WTC11 (cell line): Measurements from ENCODE around the gene MFAP3.

ENCODE experiments used
- E2F1 ChIP-seq: sonication (generic); formaldehyde crosslinking; IDR thresholded peaks from 2 replicates; pipeline ENCODE4 v1.8.0; 2022; ENCODE audit warnings: mild to moderate bottlenecking, missing genetic modification reagents
- ELF4 ChIP-seq: sonication (generic); formaldehyde crosslinking; IDR thresholded peaks from 2 replicates; pipeline ENCODE4 v1.8.1; 2022; ENCODE audit warnings: low read depth, mild to moderate bottlenecking, moderate library complexity, missing genetic modification reagents
- FOXJ3 ChIP-seq: sonication (generic); formaldehyde crosslinking; IDR thresholded peaks from 2 replicates; pipeline ENCODE4 v1.9.0; 2021; ENCODE audit warnings: missing genetic modification reagents, mild to moderate bottlenecking, borderline replicate concordance
- ZBTB21 ChIP-seq: sonication (generic); formaldehyde crosslinking; IDR thresholded peaks from 2 replicates; pipeline ENCODE4 v1.8.1; 2023; ENCODE audit warnings: mild to moderate bottlenecking, missing genetic modification reagents, borderline replicate concordance
- ZNF219 ChIP-seq: sonication (generic); formaldehyde crosslinking; IDR thresholded peaks from 2 replicates; pipeline ENCODE4 v1.8.0; 2023; ENCODE audit warnings: missing genetic modification reagents, mild to moderate bottlenecking, borderline replicate concordance

- no peak for TF ChIP-seq ZNF219 (CRISPR knock-in tag)
- no peak for TF ChIP-seq ELF4 (CRISPR knock-in tag)
- TF ChIP-seq ZBTB21 (CRISPR knock-in tag): no peak
- no peak for TF ChIP-seq E2F1 (CRISPR knock-in tag)
- TF ChIP-seq FOXJ3: no peak
Observed at GRCh38 chr5:154046486-154046885, 7.7 kb downstream of the MFAP3 start.
